Ascending aorta (tissue), 2 donors: ENCODE results near the gene PAF1. TPM values are rescaled to one million over a fixed set of nuclear protein-coding genes. Genes with fewer than 3 reads are reported as not detected.

Source experiments
- DNase-seq, 2 donors: peaks; one replicate each; pipeline ENCODE4 v3.0.0-alpha.2; 2019; ENCODE audit warnings: low spot score in 2 of 2
- H3K27ac ChIP-seq, 2 donors: fragments of 200-600 bp; sonication (generic); one replicate each; pipeline ENCODE4 v1.5.1; 2016 to 2017; ENCODE audit warnings: mild to moderate bottlenecking in 1 of 2
- H3K27me3 ChIP-seq: fragments of 200-600 bp; sonication (generic); one replicate; pipeline ENCODE4 v1.5.1; 2017
- H3K36me3 ChIP-seq, 2 donors: fragments of 200-600 bp; sonication (generic); one replicate each; pipeline ENCODE4 v1.5.1; 2016
- H3K4me1 ChIP-seq, 2 donors: fragments of 200-600 bp; sonication (generic); one replicate each; pipeline ENCODE4 v1.5.1; 2016 to 2017; ENCODE audit warnings: mild to moderate bottlenecking in 1 of 2
- H3K4me3 ChIP-seq, 2 donors: fragments of 200-600 bp; sonication (generic); one replicate each; pipeline ENCODE4 v1.5.1; 2016 to 2017; ENCODE audit warnings: mild to moderate bottlenecking in 1 of 2
- H3K9me3 ChIP-seq, 2 donors: fragments of 200-600 bp; sonication (generic); one replicate each; pipeline ENCODE4 v1.5.1; 2016
- intact Hi-C: fragments of 100-400 bp; cut with DNase I; formaldehyde crosslinking; loops from one replicate; pipeline ENCODE4 v1.15.1; 2023
- total RNA-seq: library from RNA; depleted of rRNA; stranded (reverse); fragments of >200 nt; gene quantifications from one replicate; pipeline ENCODE4 v1.1.0, GENCODE V29; 2016
- TF ChIP-seq, protein P1 (sequence below), 3 experiments: fragments of 200-600 bp in 2 of 3; fragments of 450-650 bp in 1 of 3; sonication (generic) in 2 of 3; IDR thresholded peaks; one replicate each; pipeline ENCODE4 v1.5.1; 2016 to 2019; ENCODE audit warnings: antibody characterized with exemption in 3 of 3, mild to moderate bottlenecking in 1 of 3, moderate library complexity in 1 of 3

Gene PAF1
- total RNA-seq, 1 donor from 2014 or later: 12.7 TPM

DNA sequence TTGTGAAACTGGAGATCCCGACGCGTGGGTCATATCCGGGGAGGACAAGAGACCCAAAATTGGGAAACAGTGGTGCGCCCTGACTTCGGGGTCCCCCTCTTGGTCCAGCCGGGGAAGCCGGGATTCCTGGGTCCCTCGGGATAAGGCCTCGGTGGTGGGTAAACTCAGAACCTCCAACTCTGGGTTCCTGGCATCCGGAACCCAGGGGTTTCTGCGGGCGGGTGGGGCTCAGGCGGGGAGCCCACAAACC is 16.4 kb upstream of the PAF1 start:
- Histone ChIP-seq H3K27me3 (no peaks in the 10 kb centered on the region), H3K4me3 (peak overlapping the region; percentile 97 to 98), H3K27ac (peak overlapping the region; percentile 100), H3K9me3 (no peaks in the 10 kb centered on the region), H3K36me3 (peaks cover 18 to 28% of the 10 kb centered on the region in 2 donors), H3K4me1 (peaks cover 6 to 24% of the 10 kb centered on the region in 2 donors)
- intact Hi-C loops: loop anchor here (10.0 kb wide), 2 partner anchors 753 to 1307 kb away; partner anchors contain the start of genes COQ8B and ITPKC
- TF ChIP-seq, protein P1, sequence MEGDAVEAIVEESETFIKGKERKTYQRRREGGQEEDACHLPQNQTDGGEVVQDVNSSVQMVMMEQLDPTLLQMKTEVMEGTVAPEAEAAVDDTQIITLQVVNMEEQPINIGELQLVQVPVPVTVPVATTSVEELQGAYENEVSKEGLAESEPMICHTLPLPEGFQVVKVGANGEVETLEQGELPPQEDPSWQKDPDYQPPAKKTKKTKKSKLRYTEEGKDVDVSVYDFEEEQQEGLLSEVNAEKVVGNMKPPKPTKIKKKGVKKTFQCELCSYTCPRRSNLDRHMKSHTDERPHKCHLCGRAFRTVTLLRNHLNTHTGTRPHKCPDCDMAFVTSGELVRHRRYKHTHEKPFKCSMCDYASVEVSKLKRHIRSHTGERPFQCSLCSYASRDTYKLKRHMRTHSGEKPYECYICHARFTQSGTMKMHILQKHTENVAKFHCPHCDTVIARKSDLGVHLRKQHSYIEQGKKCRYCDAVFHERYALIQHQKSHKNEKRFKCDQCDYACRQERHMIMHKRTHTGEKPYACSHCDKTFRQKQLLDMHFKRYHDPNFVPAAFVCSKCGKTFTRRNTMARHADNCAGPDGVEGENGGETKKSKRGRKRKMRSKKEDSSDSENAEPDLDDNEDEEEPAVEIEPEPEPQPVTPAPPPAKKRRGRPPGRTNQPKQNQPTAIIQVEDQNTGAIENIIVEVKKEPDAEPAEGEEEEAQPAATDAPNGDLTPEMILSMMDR (IDR thresholded peaks at IDR 0.05): no peak
- peak in 1 of 2 donors; percentile 83 for DNase-seq

DNA sequence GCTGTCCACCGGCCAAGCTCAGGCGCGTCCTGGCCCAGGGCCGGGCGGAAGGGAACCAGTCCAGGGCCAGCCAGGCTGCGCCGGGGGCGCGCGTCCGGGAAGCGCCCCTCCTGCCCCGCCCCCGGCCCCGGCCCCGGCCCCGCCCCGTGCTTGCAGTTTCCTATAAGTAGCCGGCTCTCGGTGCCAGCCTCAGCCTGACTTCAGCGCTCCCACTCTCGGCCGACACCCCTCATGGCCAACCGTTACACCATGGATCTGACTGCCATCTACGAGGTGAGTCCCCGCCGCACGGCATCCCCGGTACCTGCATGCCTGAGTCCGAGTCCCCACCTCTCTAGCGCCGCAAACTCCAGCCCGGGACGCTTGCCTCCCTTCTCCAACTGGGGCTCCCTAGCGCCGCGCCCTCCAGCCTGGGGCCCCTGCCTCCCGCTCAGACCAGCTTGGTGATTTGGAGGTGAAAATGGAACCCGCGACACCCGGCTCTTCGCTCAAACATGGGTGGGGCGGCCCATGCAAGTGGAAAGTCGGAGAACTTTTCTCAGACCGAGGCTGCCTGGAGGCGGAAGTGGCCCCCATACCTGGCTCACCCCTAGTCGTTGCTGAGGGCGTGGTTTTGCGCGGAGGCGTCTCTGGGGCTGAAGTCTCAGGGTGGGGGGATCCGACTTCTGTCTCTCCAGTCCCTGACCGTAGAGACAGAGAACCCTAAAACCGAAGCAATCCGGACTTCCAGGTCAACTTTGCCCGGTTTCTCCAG is 15.9 kb upstream of the PAF1 start, which contains the start of gene ZFP36:
Gene ZFP36 (plus strand): TSS at position 192 of the 754 bp plus-strand sequence. CDS start 58 bp downstream, at position 250.
- peak within 1 kb of the TSS; percentile 100 for H3K27ac ChIP-seq
- H3K4me1 ChIP-seq: peaks cover 8 to 27% of the 10 kb centered on the region in 2 donors
- TF ChIP-seq, protein P1 (IDR thresholded peaks at IDR 0.05): peak in 1 of 3 experiments; percentile 6
- peak within 1 kb of the TSS; percentile 97 to 98 for H3K4me3 ChIP-seq
- no peaks in the 10 kb centered on the region for H3K27me3 ChIP-seq
- peaks cover 18 to 28% of the 10 kb centered on the region in 2 donors for H3K36me3 ChIP-seq
- DNase-seq: peak; percentile 70 to 97
- no peaks in the 10 kb centered on the region for H3K9me3 ChIP-seq
- intact Hi-C loops: loop anchor here (10.0 kb wide), 2 partner anchors 752 to 1308 kb away; partner anchors contain the start of genes COQ8B and ITPKC

DNA sequence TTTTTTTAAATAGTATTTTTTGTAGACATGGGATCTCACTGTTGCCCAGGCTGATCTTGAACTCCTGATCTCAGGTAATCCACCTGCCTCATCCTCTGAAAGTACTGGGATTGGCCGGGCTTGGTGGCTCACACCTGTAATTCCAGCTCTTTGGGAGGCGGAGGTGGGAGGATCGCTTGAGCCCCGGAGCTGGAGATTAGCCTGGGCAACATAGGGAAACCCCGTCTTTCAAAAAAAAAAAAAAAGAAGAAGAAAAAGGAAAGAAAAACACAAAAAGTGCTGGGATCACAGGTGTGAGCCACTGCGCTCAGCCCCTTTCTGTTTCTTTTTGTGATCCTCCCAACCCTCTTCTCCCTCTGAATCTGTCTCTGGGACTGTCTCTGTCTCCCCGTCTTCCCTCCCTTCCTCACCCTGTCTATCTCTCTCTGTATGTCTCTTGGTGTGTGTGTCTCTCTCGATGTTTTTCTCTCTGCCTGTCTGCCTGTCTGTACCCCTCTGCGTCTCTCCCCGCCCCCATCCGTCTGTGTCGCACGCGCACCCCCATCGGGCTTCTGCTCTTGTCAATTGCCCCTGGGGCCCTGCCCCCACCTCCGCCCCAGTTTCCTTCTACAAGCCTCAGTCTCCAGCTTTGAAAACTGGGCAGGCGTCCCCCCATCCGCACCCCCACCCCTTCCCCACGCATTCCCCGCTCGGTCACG is 15.2 kb upstream of the PAF1 start:
- no peaks in the 10 kb centered on the region for H3K27me3 ChIP-seq
- intact Hi-C loops: loop anchor here (10.0 kb wide), 2 partner anchors 751 to 1309 kb away; partner anchors contain the start of genes COQ8B and ITPKC
- peak overlapping the region; percentile 97 to 98 for H3K4me3 ChIP-seq
- peaks cover 8 to 28% of the 10 kb centered on the region in 2 donors for H3K4me1 ChIP-seq
- DNase-seq: no peak
- TF ChIP-seq, protein P1 (IDR thresholded peaks at IDR 0.05): no peak
- H3K36me3 ChIP-seq: peaks cover 18 to 28% of the 10 kb centered on the region in 2 donors
- H3K9me3 ChIP-seq: no peaks in the 10 kb centered on the region
- H3K27ac ChIP-seq: peak overlapping the region; percentile 100

DNA sequence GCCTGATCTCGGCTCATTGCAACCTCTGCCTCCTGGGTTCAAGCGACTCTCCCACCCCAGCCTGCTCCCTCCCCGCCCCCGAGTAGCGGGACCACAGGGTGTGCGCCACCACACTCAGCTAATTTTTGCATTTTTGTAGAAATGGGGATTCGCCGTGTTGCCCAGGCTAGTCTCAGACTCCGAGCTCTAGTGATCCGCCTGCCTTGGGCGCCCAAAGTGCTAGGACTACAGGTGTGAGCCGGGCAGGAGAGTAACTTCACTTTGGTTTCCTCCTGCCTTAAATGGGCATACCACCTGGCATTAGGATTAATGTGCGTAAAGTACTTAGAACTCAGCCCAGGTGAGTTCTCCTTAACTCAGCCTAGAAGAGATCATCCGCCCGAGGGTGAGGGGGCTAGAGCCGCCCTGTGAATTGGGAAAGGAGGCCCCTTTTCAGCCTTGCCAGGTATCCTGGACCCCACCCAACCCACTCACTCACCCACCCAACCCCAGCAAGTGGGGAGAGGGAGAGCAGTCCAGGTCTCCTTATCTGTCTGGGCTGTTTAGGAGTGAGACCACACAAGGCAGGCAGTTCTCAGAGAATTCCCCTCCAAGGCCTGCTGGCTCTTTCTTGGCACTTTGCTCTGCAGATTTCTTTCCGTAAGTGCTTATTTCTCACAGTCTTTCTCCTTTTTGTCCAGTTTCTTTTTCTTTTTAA is 14.5 kb upstream of the PAF1 start:
- peaks cover 18 to 28% of the 10 kb centered on the region in 2 donors for H3K36me3 ChIP-seq
- peak overlapping the region; percentile 100 for H3K27ac ChIP-seq
- intact Hi-C loops: loop anchor here (10.0 kb wide), 2 partner anchors 751 to 1309 kb away; partner anchors contain the start of genes COQ8B and ITPKC
- no peaks in the 10 kb centered on the region for H3K27me3 ChIP-seq
- peaks cover 8 to 23% of the 10 kb centered on the region in 2 donors for H3K4me1 ChIP-seq
- H3K4me3 ChIP-seq: peak overlapping the region; percentile 97 to 98
- H3K9me3 ChIP-seq: no peaks in the 10 kb centered on the region
- DNase-seq: no peak
- TF ChIP-seq, protein P1 (IDR thresholded peaks at IDR 0.05): no peak
